ENCODE results near the gene CYP2C18. TPM values are rescaled to one million over a fixed set of nuclear protein-coding genes. Genes with fewer than 3 reads are reported as not detected.
A peak's percentile ranks its signal among the peaks of the same experiment; 100 is the strongest.

Gene CYP2C18
- total RNA-seq, 1 donor from 2014 or later: not detected

GRCh38 chr10:94785211-94785610 lies 101.7 kb downstream of the CYP2C18 start:
- Histone ChIP-seq H2AFZ (ENCODE audit: low read depth, low read length) (no peak overlapping the region), H3K36me3 (ENCODE audit: insufficient read depth, low read length) (no peaks in the 10 kb centered on the region), H3K4me2 (ENCODE audit: low read length) (no peak overlapping the region), H3K4me3 (ENCODE audit: insufficient read depth, low read depth, low read length) (no peak overlapping the region), H3K79me2 (ENCODE audit: insufficient read depth, low read length) (no peaks in the 10 kb centered on the region), H3K27ac (ENCODE audit: low read depth, low read length) (no peak overlapping the region), H3K9ac (ENCODE audit: low read length) (no peak overlapping the region), H4K20me1 (ENCODE audit: insufficient read depth, low read length) (no peaks in the 10 kb centered on the region), H3K27me3 (ENCODE audit: insufficient read depth, low read length) (no peaks in the 10 kb centered on the region), H3K9me3 (ENCODE audit: insufficient read depth, low read depth, low read length) (no peaks in the 10 kb centered on the region), H3K4me1 (ENCODE audit: insufficient read depth, low read length) (no peaks in the 10 kb centered on the region)
- DNase-seq (ENCODE audit: low read depth) (no peak), FAIRE-seq (no peak)
- Mint-ChIP-seq H3K9me3 (ENCODE audit: unreplicated experiment) (peaks cover 2% of the 10 kb centered on the region), H3K4me3 (ENCODE audit: unreplicated experiment) (no peak overlapping the region), H3K4me1 (ENCODE audit: low read depth, unreplicated experiment) (peaks cover 5% of the 10 kb centered on the region), H3K27ac (ENCODE audit: unreplicated experiment) (peak overlapping the region; percentile 6), H3K36me3 (ENCODE audit: low read depth, unreplicated experiment) (no peaks in the 10 kb centered on the region), H3K27me3 (ENCODE audit: low read depth, unreplicated experiment) (no peaks in the 10 kb centered on the region)
- TF ChIP-seq, protein P1, sequence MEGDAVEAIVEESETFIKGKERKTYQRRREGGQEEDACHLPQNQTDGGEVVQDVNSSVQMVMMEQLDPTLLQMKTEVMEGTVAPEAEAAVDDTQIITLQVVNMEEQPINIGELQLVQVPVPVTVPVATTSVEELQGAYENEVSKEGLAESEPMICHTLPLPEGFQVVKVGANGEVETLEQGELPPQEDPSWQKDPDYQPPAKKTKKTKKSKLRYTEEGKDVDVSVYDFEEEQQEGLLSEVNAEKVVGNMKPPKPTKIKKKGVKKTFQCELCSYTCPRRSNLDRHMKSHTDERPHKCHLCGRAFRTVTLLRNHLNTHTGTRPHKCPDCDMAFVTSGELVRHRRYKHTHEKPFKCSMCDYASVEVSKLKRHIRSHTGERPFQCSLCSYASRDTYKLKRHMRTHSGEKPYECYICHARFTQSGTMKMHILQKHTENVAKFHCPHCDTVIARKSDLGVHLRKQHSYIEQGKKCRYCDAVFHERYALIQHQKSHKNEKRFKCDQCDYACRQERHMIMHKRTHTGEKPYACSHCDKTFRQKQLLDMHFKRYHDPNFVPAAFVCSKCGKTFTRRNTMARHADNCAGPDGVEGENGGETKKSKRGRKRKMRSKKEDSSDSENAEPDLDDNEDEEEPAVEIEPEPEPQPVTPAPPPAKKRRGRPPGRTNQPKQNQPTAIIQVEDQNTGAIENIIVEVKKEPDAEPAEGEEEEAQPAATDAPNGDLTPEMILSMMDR (IDR thresholded peaks at IDR 0.05; ENCODE audit: insufficient read depth, low read depth, low read length): no peak
- TF ChIP-seq EZH2 (IDR thresholded peaks at IDR 0.05; ENCODE audit: insufficient read depth, low read length): no peak

Other genes with a start within 250 kb of the CYP2C18 start
- 16.2 and 23.5 TPM in 2 replicates for gene HELLS, start 137.9 kb upstream of the CYP2C18 start, total RNA-seq
- gene CYP2C19, start 79.0 kb downstream of the CYP2C18 start, total RNA-seq: not detected in 2 replicates